Measurements from ENCODE around the gene CST11. TPM values are rescaled to one million over a fixed set of nuclear protein-coding genes. Genes with fewer than 3 reads are reported as not detected.
A peak's percentile ranks its signal among the peaks of the same experiment; 100 is the strongest.

CST11 gene
- total RNA-seq, 2 experiments from 2014 or later: not detected

DNA sequence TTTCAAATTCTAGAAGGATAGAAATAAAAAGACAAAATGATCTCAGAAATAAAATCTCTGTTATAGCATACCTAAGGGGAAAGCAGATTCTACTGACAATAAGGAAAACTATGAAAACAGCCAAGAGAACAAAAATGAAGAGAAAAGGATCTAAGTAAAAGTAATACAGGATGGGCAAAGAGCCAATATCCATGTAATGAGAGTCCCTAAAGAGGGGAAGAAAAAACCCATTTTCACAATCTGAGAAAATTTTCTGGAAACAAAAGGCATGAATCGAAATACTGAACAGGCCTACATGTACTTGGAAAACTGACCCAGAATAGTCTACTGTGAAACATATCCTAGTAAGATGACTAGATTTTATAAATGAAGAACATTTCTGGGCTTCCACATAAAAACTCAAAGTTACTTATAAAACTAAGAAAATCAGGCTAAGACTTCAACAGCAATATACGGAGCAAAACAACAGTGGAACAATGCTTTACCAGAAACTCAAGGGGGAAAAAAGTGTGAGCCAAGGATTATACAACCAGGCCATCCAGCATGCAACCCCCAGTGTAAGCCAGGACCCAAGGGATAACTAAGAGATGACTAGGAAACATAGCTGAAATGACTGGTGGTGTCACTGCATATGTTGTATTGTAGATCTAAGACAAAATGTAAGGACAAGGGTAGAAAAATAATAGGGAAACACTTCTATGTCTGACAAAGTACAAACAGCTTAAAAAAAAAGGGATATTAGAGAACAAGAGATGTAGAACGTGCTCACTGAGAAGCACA is 41.6 kb downstream of the CST11 start:
- ChIA-PET CTCF (interaction anchor here (0.9 kb wide), 1 partner anchor 34 kb away, joined by 3 read pairs; no protein-coding TSS in a partner anchor), POLR2A (interaction anchor here (1.3 to 1.9 kb wide), 2 partner anchors 9 to 61 kb away, joined by 3 to 6 read pairs; partner anchors contain the start of gene NXT1)
- H3K9me3 Mint-ChIP-seq: no peaks in the 10 kb centered on the region
- H3K27ac Mint-ChIP-seq: no peak overlapping the region
- TF ChIP-seq, protein P1, sequence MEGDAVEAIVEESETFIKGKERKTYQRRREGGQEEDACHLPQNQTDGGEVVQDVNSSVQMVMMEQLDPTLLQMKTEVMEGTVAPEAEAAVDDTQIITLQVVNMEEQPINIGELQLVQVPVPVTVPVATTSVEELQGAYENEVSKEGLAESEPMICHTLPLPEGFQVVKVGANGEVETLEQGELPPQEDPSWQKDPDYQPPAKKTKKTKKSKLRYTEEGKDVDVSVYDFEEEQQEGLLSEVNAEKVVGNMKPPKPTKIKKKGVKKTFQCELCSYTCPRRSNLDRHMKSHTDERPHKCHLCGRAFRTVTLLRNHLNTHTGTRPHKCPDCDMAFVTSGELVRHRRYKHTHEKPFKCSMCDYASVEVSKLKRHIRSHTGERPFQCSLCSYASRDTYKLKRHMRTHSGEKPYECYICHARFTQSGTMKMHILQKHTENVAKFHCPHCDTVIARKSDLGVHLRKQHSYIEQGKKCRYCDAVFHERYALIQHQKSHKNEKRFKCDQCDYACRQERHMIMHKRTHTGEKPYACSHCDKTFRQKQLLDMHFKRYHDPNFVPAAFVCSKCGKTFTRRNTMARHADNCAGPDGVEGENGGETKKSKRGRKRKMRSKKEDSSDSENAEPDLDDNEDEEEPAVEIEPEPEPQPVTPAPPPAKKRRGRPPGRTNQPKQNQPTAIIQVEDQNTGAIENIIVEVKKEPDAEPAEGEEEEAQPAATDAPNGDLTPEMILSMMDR (IDR thresholded peaks at IDR 0.05): no peak
- H3K27me3 Mint-ChIP-seq: no peaks in the 10 kb centered on the region
- H3K4me1 Mint-ChIP-seq (ENCODE audit: low read depth): peaks cover 65% of the 10 kb centered on the region
- intact Hi-C loops (cut with micrococcal nuclease): no loop called here
- H3K36me3 Mint-ChIP-seq (ENCODE audit: low read depth): peaks cover 10% of the 10 kb centered on the region
- no peak overlapping the region for H3K4me3 Mint-ChIP-seq
- no peak for DNase-seq
- ATAC-seq: no peak

DNA sequence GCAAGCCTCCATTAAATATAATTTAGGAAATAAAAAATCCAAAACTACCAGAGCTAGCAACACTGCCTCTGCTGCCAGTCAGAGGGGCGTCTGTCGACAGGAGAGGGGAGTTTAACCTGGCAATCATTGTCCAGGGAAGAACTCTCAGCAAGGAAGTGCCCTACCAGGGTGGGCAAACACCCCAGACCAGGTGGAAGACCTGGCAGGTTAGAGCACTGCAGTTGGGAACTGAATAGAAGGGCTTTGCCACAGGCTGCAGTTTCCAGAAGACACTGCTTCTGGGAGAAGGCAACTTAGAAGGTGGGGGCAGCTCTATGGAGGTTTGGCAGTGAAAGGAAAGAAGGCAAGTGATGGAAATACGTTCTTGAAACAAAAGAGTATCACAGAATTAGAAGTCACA is 42.9 kb downstream of the CST11 start:
- peaks cover 5% of the 10 kb centered on the region for H3K36me3 Mint-ChIP-seq (ENCODE audit: low read depth)
- H3K27ac Mint-ChIP-seq: no peak overlapping the region
- peaks cover 58% of the 10 kb centered on the region for H3K4me1 Mint-ChIP-seq (ENCODE audit: low read depth)
- DNase-seq (no peak), ATAC-seq (no peak)
- TF ChIP-seq, protein P1 (IDR thresholded peaks at IDR 0.05): no peak
- no peak overlapping the region for H3K4me3 Mint-ChIP-seq
- H3K9me3 Mint-ChIP-seq: no peaks in the 10 kb centered on the region
- intact Hi-C loops (cut with micrococcal nuclease): loop anchor here (5.0 kb wide), 1 partner anchor 42 kb away; no protein-coding TSS in a partner anchor
- ChIA-PET POLR2A (interaction anchor here (1.6 kb wide), 1 partner anchor 10 kb away, joined by 6 read pairs; no protein-coding TSS in a partner anchor), CTCF (interaction anchor here (1.2 to 1.3 kb wide), 2 partner anchors 10 to 18 kb away, joined by 3 to 4 read pairs; no protein-coding TSS in a partner anchor)
- H3K27me3 Mint-ChIP-seq: no peaks in the 10 kb centered on the region

DNA sequence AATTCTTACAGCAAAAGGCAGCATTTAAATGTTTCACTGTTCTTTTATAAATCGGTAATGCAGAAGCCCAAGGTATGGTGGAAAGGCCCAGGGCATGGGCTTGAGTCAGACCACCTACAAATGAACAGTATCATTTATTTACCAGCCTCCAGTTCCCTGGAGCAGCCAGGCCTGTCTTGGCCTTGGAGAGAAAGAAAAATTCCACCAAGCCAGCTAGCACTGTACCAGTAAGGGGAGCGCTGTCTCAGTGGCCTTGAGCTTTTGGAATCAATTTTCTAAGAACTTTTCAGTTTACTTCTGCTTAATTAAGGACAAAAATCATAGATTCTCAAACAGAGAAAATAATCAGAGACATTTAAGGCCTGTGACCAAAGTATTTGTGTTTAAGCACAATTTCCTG is 43.7 kb downstream of the CST11 start:
- intact Hi-C loops (cut with micrococcal nuclease): loop anchor here (5.0 kb wide), 1 partner anchor 42 kb away; no protein-coding TSS in a partner anchor
- ATAC-seq: no peak
- no peaks in the 10 kb centered on the region for H3K9me3 Mint-ChIP-seq
- no peak overlapping the region for H3K4me3 Mint-ChIP-seq
- H3K27me3 Mint-ChIP-seq: no peaks in the 10 kb centered on the region
- no peak overlapping the region for H3K27ac Mint-ChIP-seq
- TF ChIP-seq, protein P1 (IDR thresholded peaks at IDR 0.05): no peak
- H3K4me1 Mint-ChIP-seq (ENCODE audit: low read depth): peaks cover 61% of the 10 kb centered on the region
- ChIA-PET POLR2A (interaction anchor here (1.6 kb wide), 1 partner anchor 11 kb away, joined by 6 read pairs; no protein-coding TSS in a partner anchor), CTCF (interaction anchor here (1.3 kb wide), 1 partner anchor 10 kb away, joined by 4 read pairs; no protein-coding TSS in a partner anchor)
- DNase-seq: no peak
- H3K36me3 Mint-ChIP-seq (ENCODE audit: low read depth): peaks cover 5% of the 10 kb centered on the region

DNA sequence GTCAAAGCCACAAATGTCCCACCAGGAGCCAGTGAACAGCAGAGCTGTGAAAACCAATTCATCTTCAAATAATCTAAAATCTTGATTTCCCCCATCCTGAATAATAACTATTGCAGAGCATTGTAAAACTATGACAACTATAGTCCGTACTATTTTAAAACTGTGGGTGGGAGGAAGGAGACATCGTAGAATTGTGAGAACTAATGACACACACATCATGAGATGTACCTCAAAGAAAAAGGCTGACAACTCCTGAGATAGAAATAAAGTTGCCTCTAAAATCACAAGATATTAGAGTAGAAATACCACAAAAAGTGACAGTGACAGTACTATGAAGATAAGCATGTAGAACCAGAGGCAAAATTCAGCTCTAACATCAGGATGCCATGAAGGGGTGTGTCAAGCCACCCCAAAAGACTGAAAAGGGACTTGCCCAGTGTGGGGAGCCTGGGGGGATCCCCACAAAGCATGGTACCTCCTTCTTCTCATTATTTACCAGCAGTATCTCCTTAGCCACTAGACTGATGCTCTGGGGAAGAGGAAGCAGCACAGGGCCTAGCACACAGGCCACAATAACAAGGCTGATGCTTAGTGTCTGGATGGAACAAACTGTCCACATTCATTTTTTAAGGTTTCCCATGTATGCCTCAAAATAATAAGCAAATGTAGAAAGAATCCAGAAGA is 44.8 kb downstream of the CST11 start:
- no peaks in the 10 kb centered on the region for H3K27me3 Mint-ChIP-seq
- no peaks in the 10 kb centered on the region for H3K9me3 Mint-ChIP-seq
- TF ChIP-seq, protein P1 (IDR thresholded peaks at IDR 0.05): no peak
- ChIA-PET POLR2A (interaction anchor here (1.4 kb wide), 1 partner anchor 12 kb away, joined by 4 read pairs; no protein-coding TSS in a partner anchor), CTCF (interaction anchor here (1.0 to 1.4 kb wide), 4 partner anchors 8 to 34 kb away, joined by 3 to 5 read pairs (median 3); partner anchors contain the start of gene NAPB)
- DNase-seq (peak; percentile 64), ATAC-seq (peak; percentile 99)
- no peak overlapping the region for H3K4me3 Mint-ChIP-seq
- H3K27ac Mint-ChIP-seq: peak overlapping the region; percentile 80
- H3K4me1 Mint-ChIP-seq (ENCODE audit: low read depth): peaks cover 59% of the 10 kb centered on the region
- intact Hi-C loops (cut with micrococcal nuclease): loop anchor here (5.0 kb wide), 1 partner anchor 41 kb away; no protein-coding TSS in a partner anchor
- peaks cover 5% of the 10 kb centered on the region for H3K36me3 Mint-ChIP-seq (ENCODE audit: low read depth)
